Duodenal mucosa (tissue), 2 donors: ENCODE data around the gene CRTC1.
A peak's percentile ranks its signal among the peaks of the same experiment; 100 is the strongest.

ENCODE experiments used
- H3K27ac ChIP-seq: one replicate; pipeline ENCODE4 v1.7.0; 2013; ENCODE audit warnings: low read depth, low read length
- H3K27me3 ChIP-seq, 2 donors: one replicate each; pipeline ENCODE4 v1.7.0; 2013; ENCODE audit warnings: low read length in 2 of 2, control low read depth in 1 of 2; ENCODE audit not compliant: insufficient read depth in 2 of 2, control insufficient read depth in 1 of 2
- H3K36me3 ChIP-seq, 2 donors: one replicate each; pipeline ENCODE4 v1.7.0; 2013; ENCODE audit warnings: low read length in 2 of 2, control low read depth in 1 of 2; ENCODE audit not compliant: insufficient read depth in 2 of 2, control insufficient read depth in 1 of 2
- H3K4me1 ChIP-seq, 2 donors: one replicate each; pipeline ENCODE4 v1.7.0; 2013; ENCODE audit warnings: low read length in 2 of 2, control low read depth in 1 of 2; ENCODE audit not compliant: insufficient read depth in 2 of 2, control insufficient read depth in 1 of 2
- H3K4me3 ChIP-seq, 2 donors: one replicate each; pipeline ENCODE4 v1.7.0; 2013; ENCODE audit warnings: low read length in 2 of 2, low read depth in 1 of 2
- H3K9ac ChIP-seq, 2 donors: one replicate each; pipeline ENCODE4 v1.7.0; 2013; ENCODE audit warnings: low read length in 2 of 2, low read depth in 1 of 2
- H3K9me3 ChIP-seq, 2 donors: one replicate each; pipeline ENCODE4 v1.7.0; 2013; ENCODE audit warnings: low read length in 2 of 2, control low read depth in 1 of 2; ENCODE audit not compliant: control insufficient read depth in 1 of 2

CRTC1 gene

DNA sequence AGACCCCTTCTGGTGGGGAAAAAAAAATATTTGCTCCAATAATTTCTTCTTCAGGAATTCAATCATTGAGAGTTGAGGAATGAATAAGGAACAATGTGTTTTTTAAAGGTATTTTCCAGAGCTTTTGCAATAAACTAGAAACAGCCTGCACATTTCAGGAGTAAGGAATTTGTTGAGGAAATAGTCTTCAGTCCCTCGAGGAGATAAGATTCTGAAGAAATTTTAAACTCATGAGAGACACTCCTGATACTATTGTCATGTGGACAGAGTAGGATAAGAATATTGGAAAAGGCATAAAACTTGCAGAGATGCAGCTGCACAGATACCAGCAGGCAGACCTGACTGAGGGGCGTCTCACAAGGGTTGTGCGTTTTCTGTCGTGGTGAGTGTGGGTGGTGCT lies 71.0 kb downstream of the CRTC1 start:
- Histone ChIP-seq H3K4me1 (no peaks in the 10 kb centered on the region), H3K4me3 (no peak overlapping the region), H3K36me3 (peaks cover 0 to 10% of the 10 kb centered on the region in 2 donors), H3K9ac (no peak overlapping the region), H3K9me3 (no peaks in the 10 kb centered on the region), H3K27ac (no peak overlapping the region), H3K27me3 (no peaks in the 10 kb centered on the region)

DNA sequence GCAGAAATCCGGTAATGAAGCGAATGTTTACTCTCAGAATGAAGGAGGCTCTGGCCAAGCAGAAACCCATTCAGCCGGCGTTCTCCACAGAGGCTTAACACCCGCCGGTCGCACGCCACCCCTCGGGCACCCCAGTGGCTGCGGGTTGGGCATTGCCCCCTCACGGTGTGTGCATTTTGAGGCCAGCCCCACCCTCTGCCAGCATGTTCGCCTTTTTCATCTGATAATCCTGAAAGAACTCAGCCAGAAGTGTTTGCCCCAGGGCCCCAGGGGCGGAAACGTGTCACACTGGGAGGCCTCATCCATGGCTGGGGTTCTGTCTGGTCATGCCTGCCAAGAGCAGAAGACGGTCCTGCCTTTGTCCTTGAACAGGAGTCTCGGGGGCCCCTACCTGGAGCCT lies 73.4 kb downstream of the CRTC1 start:
- H3K9me3 ChIP-seq, result no peaks in the 10 kb centered on the region
- no peak overlapping the region for H3K4me3 ChIP-seq
- H3K27me3 ChIP-seq, result no peaks in the 10 kb centered on the region
- H3K9ac ChIP-seq, result no peak overlapping the region
- H3K36me3 ChIP-seq, result peaks cover 0 to 4% of the 10 kb centered on the region in 2 donors
- H3K27ac ChIP-seq, result no peak overlapping the region
- H3K4me1 ChIP-seq, result peaks cover under 1 to 1% of the 10 kb centered on the region in 2 donors

DNA sequence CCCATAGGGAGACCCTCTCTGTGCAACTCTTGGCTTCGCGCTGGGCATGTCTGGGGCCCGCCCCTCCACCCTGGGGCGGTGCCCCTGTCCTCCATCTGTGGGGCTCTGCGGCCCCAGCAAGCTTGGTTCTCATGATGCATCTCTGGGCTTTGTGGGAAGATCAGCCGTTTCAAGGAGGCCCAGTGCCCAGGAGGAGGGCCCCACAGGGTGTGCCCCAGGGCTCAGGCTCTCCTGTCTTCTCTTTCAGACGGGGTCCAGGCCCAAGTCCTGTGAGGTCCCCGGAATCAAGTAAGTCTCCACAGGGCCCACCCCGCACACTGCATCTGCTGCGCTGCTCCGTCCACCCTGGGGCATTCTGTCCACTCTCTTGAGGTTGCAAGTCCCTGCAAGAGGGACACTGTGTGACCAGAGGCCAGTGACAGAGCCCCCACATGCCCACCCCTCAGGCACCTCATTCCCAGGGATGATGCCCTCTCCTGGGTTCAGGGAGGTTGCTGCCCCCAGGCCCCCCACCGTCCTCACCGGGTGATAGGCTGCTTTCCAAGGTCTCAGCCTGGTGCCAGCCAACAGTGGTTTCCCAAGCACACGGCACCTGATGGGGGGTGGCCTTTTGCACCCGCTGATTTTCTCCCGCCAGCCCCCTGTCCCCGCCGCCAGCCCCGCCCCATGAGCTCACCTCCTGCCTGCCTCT lies 76.0 kb downstream of the CRTC1 start:
- Histone ChIP-seq H3K9me3 (no peaks in the 10 kb centered on the region), H3K4me3 (no peak overlapping the region), H3K9ac (no peak overlapping the region), H3K27ac (no peak overlapping the region), H3K4me1 (peaks cover 5 to 11% of the 10 kb centered on the region in 2 donors), H3K27me3 (no peaks in the 10 kb centered on the region), H3K36me3 (peaks cover 0 to 4% of the 10 kb centered on the region in 2 donors)

DNA sequence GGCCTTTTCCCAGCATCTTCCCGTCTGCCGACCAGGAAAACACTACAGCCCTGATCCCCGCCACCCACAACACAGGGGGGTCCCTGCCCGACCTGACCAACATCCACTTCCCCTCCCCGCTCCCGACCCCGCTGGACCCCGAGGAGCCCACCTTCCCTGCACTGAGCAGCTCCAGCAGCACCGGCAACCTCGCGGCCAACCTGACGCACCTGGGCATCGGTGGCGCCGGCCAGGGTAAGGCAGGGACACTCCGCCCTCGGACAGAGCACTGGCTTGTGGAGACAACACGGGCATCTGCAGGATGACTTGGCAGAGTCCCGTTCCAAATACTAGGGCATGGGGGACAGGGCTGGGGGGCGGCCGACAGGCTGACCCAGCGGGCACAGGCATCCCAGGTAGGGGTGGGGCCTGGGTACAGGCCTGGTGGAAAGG lies 76.5 kb downstream of the CRTC1 start:
- H3K36me3 ChIP-seq, result peaks cover 0 to 4% of the 10 kb centered on the region in 2 donors
- peaks cover 7 to 16% of the 10 kb centered on the region in 2 donors for H3K4me1 ChIP-seq
- no peaks in the 10 kb centered on the region for H3K9me3 ChIP-seq
- H3K9ac ChIP-seq, result no peak overlapping the region
- no peak overlapping the region for H3K27ac ChIP-seq
- no peaks in the 10 kb centered on the region for H3K27me3 ChIP-seq
- H3K4me3 ChIP-seq, result no peak overlapping the region

DNA sequence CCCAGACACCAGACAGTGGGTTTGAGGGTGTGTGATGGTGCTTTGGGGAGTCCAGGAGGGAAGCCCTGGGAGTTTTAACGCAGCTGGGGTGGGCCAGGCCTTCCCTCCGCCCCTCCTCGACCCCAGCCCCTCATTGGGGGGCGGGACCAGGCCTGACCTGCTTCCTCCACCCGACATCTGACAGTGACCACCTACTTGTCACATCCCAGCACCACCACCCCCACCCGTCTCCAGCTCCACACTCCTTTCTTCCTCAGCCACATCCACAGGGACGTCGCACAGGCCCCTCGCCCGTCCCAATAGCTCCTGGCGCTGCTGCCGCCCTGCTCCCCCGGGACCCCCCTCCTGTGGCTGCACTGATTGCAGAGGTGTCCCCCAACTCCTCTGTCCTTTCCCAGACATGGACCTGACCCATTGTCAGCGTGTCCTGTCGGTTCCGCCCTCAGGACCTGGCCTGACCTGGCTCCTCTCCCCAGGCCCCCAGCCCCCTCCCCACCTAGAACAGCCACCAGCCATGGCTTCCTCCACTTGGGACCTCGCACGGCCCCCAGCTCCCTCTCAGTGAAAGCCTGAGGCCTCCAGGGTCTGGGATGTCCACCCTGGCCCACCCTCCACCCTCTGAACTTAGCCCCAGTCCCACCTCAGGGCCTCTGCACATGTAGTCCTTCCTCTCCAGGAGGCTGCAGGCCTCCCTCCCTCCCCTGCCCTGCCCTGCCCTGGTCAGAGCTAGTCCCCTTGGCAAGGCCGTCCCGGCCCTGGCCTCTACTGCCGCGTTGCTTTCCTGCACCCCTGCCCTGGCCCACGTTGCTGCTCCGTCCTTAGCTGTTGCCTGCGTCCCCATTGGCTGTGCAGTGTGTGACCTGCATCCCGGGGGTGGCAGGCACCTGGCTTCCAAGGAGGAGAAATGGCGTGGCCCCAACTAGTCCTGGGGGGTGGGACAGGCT lies 77.2 kb downstream of the CRTC1 start:
- Histone ChIP-seq H3K4me1 (peaks cover 10 to 20% of the 10 kb centered on the region in 2 donors), H3K9me3 (no peaks in the 10 kb centered on the region), H3K9ac (no peak overlapping the region), H3K36me3 (peaks cover 0 to 4% of the 10 kb centered on the region in 2 donors), H3K27ac (no peak overlapping the region), H3K27me3 (no peaks in the 10 kb centered on the region), H3K4me3 (no peak overlapping the region)

DNA sequence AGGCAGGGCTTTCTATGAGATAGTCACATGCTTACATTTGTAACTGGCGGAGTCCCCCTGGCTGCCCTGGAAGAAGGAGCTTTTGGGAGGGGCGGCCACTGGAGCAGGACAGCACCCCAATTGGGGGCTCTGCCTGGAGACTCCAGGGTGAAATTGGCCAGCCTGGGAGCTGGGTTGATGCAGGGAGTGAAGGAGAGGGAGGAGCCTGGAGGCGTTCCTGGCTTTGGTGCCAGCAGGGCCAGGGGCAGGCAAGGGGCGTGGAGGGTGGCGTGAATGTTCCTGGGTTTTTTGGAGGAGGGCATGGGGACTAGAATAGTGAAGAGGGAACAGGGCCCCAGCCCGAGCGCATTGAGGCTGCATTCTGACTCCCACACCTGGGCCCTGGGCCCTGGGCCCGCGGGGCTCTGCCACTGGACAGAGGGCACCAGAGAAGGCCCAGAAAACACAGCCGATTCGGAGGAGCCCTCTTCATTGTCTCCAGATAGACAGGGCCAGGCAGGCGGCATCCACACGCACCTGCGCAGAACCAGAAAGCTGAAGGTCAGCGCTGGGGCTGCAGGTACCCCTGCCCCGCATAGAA lies 78.1 kb downstream of the CRTC1 start:
- H3K4me3 ChIP-seq, result no peak overlapping the region
- H3K27ac ChIP-seq, result no peak overlapping the region
- H3K9me3 ChIP-seq, result no peaks in the 10 kb centered on the region
- H3K9ac ChIP-seq, result no peak overlapping the region
- H3K4me1 ChIP-seq, result peaks cover 10 to 20% of the 10 kb centered on the region in 2 donors
- H3K27me3 ChIP-seq, result no peaks in the 10 kb centered on the region
- H3K36me3 ChIP-seq, result peaks cover 0 to 2% of the 10 kb centered on the region in 2 donors

DNA sequence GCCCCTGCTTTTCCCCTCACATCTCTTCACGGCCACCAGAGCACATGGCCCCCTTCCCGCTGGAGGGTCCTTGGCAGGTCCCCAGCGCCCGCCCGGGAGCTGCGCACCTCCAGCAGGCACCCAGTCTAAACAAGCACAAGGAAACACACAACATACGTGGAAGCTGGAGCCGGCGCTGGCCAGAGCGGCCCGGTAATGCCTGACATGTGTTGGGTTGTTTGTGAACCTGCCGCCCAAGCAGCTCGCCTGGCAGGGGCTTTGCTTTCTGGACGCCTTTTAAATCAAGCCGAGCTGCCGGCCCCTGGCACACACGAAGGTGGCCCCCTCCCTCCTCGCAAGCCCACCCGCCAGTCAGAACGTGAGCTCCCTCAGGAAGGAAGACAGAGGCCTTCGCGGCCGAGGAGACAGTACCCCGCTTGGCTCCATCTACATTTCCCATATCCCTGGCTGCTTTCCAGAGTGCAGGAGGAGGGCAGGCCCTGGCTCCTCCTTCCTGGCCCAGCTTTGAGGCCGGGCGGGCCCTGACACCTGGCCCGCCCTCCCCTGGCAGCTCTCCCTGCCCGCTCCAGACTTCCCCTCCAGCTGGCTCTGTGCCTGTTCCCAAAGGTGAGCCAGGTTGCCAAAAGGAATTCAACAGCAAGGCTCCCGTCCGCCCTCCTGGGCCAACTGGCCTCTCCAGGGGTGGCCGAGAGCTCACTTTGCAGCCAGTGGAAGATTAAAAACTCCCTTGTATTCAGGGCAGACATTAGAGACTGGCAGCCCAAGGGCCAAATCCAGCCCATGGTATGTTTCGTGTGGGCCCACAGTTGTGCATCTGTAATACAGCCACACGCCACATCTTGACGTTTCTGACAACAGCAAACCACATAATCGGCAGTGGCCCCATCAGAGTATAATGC lies 78.9 kb downstream of the CRTC1 start:
- Histone ChIP-seq H3K27ac (peak overlapping the region; percentile 42), H3K9me3 (no peaks in the 10 kb centered on the region), H3K4me1 (peaks cover 10 to 20% of the 10 kb centered on the region in 2 donors), H3K27me3 (no peaks in the 10 kb centered on the region), H3K9ac (no peak overlapping the region), H3K36me3 (no peaks in the 10 kb centered on the region), H3K4me3 (peak overlapping the region in 1 of 2 donors; percentile 43)

DNA sequence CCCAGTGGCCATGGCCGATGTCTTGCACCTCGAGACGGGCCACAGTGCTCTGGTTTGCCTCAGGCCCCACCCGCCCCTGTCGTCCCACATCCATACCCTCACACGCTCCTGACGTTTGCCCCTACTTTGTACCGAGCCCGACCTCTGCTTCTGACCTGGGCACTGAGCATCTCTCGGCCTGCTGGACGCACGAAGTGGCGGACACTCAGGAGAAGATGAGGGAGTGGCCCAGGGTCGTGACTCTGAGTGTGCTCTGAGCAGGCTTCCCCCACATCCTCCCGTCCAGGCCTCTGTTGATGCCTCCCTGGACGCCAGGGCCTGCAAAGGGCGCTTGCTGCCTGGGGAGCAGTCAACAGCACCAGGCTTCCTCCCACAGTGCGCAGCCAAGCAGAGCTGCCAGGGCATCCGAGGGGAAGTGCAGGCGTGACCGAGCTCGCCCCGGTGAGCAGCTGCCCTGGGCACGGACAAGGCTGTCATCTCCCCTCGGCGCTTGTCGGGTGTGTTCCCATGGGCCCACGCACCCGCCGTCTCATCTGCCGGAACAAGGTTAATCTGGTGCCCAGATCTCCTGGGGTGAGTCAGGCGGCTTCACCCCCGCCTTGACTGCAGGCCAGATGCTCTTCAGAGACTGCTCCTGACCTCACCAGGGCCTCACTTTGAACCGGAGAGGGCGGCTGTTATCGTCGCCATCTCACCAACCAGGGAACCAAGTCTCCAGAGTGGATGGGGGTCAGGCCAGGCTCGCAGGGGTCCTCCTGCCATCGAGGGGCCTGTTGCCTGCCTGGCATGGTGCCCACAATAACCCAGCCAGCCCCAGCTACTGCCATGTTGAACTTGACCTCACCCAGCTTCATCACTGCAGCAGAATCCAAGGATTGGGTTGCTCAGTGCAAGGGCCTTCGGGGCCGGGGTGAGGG lies 80.5 kb downstream of the CRTC1 start:
- no peaks in the 10 kb centered on the region for H3K36me3 ChIP-seq
- H3K4me1 ChIP-seq, result peaks cover 12 to 20% of the 10 kb centered on the region in 2 donors
- H3K4me3 ChIP-seq, result no peak overlapping the region
- H3K9ac ChIP-seq, result no peak overlapping the region
- H3K27me3 ChIP-seq, result no peaks in the 10 kb centered on the region
- H3K9me3 ChIP-seq, result no peaks in the 10 kb centered on the region
- no peak overlapping the region for H3K27ac ChIP-seq

DNA sequence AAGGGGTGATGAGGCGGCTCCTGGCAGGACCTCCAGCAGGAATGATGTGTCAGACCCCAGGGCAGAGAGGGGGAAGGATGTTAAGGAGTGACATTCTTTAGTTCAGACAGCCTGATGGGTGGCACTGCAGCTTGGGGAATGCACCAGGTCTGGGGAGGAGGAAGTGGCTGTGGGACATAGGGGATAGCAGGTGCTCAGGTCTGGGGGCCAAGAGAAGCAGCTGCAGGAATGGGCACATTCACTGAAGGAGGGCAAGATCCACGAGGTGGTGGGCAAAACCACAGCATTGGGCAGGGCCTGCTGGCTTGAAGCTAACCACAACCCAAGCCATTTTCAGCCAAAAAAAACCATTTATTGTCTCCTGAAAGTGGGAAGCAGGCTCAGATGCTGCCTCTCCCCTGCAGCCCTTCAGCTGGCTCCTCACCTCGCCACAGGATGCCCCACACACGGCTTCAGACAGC lies 81.1 kb downstream of the CRTC1 start:
- Histone ChIP-seq H3K4me1 (peaks cover 16 to 20% of the 10 kb centered on the region in 2 donors), H3K36me3 (no peaks in the 10 kb centered on the region), H3K9me3 (no peaks in the 10 kb centered on the region), H3K9ac (no peak overlapping the region), H3K4me3 (no peak overlapping the region), H3K27ac (no peak overlapping the region), H3K27me3 (no peaks in the 10 kb centered on the region)
